ENCODE measurements around the gene TSNAXIP1.

The TSNAXIP1 gene

GRCh38 chr16:67782567-67783352 lies 23.9 kb upstream of the TSNAXIP1 start:
- peak; percentile 39 for DNase-seq

GRCh38 chr16:67783353-67783725 lies 23.4 kb upstream of the TSNAXIP1 start:
- DNase-seq = no peak

DNA sequence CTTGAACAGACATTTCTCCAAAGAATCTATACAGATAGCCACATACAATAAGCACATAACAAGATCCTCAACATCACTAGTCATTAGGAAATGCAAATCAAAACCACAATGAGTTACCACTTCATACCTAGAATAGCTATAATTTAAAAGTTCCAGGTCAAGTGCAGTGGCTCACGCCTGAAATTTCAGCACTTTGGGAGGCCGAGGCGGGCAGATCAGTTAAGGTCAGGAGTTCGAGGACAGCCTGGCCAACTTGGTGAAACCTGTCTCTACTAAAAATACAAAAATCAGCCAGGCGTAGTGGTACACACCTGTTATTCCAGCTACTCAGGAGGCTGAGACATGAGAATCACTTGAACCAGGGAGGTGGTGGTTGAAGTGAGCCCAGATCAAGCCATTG lies 20.2 kb upstream of the TSNAXIP1 start:
- DNase-seq = no peak

DNA sequence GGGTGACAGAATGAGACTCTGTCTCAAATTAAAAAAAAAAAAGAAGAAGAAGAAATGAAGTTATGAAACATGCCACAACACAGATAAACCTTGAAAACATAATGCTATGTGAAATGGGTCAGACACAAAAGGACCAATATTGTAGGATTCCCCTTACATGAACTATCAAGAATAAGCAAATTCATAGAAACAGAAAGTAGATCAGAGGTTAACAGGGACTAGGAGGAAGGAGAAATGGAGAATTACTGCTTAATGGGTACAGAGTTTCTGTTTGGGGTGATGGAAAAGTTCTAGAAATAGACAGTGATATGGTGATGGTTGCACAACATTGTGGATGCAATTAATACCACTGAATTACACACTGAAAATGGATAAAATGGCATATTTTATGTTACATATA lies 16.6 kb upstream of the TSNAXIP1 start:
- DNase-seq = no peak

DNA sequence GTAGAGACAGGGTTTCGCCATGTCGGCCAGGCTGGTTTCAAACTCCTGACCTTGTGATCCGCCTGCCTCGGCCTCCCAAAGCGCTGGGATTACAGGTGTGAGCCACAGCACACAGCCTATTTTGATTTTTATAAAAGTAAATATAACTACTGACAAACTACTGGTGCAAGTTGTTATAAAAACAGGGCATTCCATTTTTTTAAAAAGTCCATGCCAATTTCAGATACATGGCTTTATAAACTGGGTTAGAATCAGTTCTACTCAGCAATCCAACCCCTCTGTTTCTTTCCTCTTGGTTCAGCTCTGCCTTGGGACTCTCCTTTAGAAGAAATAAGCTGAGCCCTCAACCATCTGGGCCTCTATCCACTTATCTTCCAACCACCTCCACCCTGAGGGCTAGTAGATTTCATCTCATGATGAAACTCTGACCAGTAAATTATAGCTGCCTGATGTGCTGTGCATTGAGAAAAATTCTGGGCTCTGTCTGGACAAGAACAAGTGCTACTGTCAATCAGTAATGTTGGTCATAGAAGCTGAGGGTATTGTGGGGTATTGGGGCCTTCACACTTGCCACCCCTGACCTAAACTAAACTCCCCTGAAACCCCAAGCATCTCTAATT lies 10.5 kb upstream of the TSNAXIP1 start:
- DNase-seq = no peak

DNA sequence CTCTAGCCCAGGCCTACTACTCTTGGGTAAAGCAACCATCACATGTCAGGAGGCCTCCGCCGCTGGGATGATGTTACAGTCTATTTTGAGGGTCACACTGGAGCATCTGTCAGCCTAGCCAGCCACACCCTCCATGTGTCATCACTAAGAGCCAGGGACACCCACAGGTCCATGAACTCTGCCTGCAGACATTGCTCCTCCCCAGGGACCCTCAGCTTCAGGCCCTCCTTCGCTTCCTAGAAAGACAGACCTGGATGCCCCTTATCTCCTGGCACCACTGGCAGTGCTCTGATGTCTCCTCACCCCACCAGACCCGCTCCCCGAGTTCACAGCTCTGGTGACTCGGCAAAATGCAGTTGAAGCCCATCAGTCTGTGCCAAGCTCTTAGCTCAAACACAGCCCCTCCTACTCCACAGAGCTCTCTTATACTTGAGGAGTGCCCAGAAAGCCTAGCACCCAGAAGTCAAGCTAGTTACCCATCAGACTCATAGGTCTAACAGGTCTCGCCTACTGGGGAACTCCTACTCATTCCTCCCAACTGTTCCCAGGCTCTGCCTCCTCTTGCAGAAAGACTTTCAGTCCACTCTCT lies 6.3 kb upstream of the TSNAXIP1 start:
- DNase-seq = no peak

GRCh38 chr16:67801241-67801640 lies 5.4 kb upstream of the TSNAXIP1 start:
- no peak for DNase-seq

DNA sequence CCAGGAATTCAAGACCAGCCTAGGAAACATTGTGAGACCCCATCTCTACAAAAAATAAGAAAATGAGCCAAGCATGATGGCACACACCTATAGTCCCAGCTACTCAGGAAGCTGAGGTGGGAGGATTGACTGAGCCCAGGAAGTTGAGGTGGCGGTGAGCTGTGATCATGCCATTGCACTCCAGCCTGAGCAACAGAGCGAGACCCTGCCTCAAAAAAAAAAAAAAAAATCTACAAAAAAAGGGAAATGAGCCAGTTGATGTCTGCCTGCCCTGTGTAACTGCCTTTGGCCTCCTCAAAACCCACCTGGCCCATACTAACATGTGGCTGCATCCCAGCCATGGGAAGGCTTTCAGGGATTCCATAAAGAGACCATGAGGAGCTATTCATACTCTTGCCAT lies 4.8 kb upstream of the TSNAXIP1 start:
- DNase-seq = no peak

DNA sequence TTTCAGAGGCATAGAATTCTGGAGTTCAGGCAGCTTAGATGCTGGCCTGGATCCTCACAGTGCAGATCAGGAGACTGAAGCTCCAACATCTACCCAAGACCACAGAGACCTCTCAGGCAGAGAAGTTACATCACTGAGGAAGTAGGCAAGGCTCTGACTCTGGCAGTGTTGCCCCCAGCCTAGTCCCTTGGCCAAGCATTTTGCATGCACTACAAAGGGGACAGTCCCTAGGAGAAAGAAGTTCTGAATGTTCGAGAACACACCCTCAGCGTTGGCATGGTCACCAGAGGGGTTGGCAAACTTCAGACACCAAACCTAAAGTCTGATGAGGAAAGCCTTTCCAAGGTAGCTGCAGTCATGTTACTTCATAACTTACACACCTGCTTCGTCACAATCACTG lies 2.8 kb upstream of the TSNAXIP1 start:
- no peak for DNase-seq

- DNase-seq = no peak
Observed at GRCh38 chr16:67804853-67805542, 1.7 kb upstream of the TSNAXIP1 start.

GRCh38 chr16:67805718-67806427 lies 816 bp upstream of the TSNAXIP1 start:
- no peak for DNase-seq

DNA sequence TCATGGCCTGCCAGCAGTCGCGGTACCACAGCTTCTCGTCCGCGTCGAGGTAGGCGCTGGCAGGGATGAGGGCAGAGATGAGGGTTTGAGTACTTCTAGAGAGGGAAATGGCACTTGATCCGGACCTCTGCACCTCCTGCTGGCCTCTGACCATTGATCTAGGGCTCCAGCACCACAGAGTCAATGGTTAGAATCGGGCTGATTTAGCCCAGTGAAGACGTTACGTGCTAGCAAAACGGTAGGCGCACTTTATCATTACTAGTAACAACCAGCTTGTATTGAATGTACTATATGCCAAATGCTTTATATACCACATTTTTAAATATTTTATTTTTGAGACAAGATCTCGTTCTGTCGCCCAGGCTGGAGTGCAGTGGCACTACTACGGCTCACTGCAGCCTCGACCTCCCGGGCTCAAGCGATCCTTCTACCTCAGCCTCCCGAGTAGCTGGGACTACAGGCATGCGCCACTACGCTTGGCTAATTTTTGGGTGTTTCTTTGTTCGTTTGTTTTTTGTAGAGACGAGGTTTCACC lies 526 bp downstream of the TSNAXIP1 start:
- DNase-seq = no peak

GRCh38 chr16:67811899-67812298 lies 5.2 kb downstream of the TSNAXIP1 start:
- DNase-seq = no peak

- no peak for DNase-seq
Observed at GRCh38 chr16:67814567-67814966, 7.9 kb downstream of the TSNAXIP1 start.

GRCh38 chr16:67820608-67821259 lies 14.0 kb downstream of the TSNAXIP1 start:
- DNase-seq = no peak

DNA sequence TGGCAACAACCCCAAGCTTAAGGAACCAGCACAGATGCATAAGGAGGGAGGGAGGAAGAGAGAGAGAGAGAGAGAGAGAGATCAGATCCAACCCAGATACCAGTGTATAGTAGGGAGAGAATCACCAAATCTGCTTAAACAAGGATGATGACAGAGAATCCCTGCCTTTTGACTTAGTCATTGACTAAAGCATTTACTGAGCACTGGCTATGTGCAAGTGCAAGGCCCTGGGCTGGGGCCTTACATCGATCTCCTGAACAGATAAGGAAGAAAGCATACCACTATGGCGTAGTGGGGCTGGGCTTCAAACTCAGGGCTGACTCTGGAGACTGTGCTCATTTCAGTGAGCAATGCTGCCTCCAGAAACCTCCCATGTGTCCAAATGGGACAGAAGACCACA lies 15.8 kb downstream of the TSNAXIP1 start:
- no peak for DNase-seq

- DNase-seq = no peak
Observed at GRCh38 chr16:67825119-67825518, 18.4 kb downstream of the TSNAXIP1 start.

GRCh38 chr16:67825906-67826305 lies 19.2 kb downstream of the TSNAXIP1 start:
- no peak for DNase-seq

- no peak for DNase-seq
Observed at GRCh38 chr16:67828651-67829050, 22.0 kb downstream of the TSNAXIP1 start.

- DNase-seq = peak; percentile 22
Observed at GRCh38 chr16:67833030-67833414, 26.3 kb downstream of the TSNAXIP1 start.

- peak; percentile 83 for DNase-seq
Observed at GRCh38 chr16:67833415-67834241, 26.9 kb downstream of the TSNAXIP1 start.

Measured in NCI-H2227 treated with DMSO at 0.1 percent for 48 hours (cell line).